K562 (cell line): ENCODE data around the gene EEF1A2.
A peak's percentile ranks its signal among the peaks of the same experiment; 100 is the strongest.

Experiments
- BCOR ChIP-seq: fragments of 450-650 bp; IDR thresholded peaks from 2 replicates; pipeline ENCODE4 v1.6.1; 2016
- BDP1 ChIP-seq: IDR thresholded peaks from 3 replicates; pipeline ENCODE4 v1.6.1; 2011; ENCODE audit not compliant: insufficient read length, insufficient read depth
- E2F1 ChIP-seq: sonication (generic); formaldehyde crosslinking; IDR thresholded peaks from 2 replicates; pipeline ENCODE4 v1.8.1; 2023; ENCODE audit warnings: mild to moderate bottlenecking, missing genetic modification reagents, moderate library complexity
- ETS2 ChIP-seq: IDR thresholded peaks from 2 replicates; pipeline ENCODE4 v1.6.1; 2016; ENCODE audit warnings: borderline replicate concordance, missing genetic modification characterization, mild to moderate bottlenecking, moderate library complexity, missing compliant biosample characterization; ENCODE audit not compliant: poor library complexity, severe bottlenecking
- EZH2 ChIP-seq: IDR thresholded peaks from 2 replicates; pipeline ENCODE4 v1.6.1; 2012; ENCODE audit warnings: low read depth, mild to moderate bottlenecking, inconsistent platforms, low read length, borderline replicate concordance
- NFRKB ChIP-seq: fragments of 450-650 bp; IDR thresholded peaks from 2 replicates; pipeline ENCODE4 v1.6.1; 2016; ENCODE audit warnings: low read depth
- NR0B1 ChIP-seq: fragments of 450-650 bp; IDR thresholded peaks from one replicate; pipeline ENCODE4 v1.6.1; 2018; ENCODE audit warnings: mild to moderate bottlenecking, moderate library complexity; ENCODE audit not compliant: partially characterized antibody
- PML ChIP-seq: IDR thresholded peaks from 2 replicates; pipeline ENCODE4 v1.6.1; 2012; ENCODE audit warnings: low read length, inconsistent platforms
- POLR2AphosphoS5 ChIP-seq: IDR thresholded peaks from 2 replicates; pipeline ENCODE4 v1.6.1; 2011; ENCODE audit warnings: mild to moderate bottlenecking, low read depth, low read length, moderate library complexity; ENCODE audit not compliant: control insufficient read depth, insufficient read depth
- THRAP3 ChIP-seq: fragments of 450-650 bp; IDR thresholded peaks from 2 replicates; pipeline ENCODE4 v1.6.1; 2016; ENCODE audit warnings: mild to moderate bottlenecking, inconsistent platforms, borderline replicate concordance
- TF ChIP-seq, protein P1 (sequence below), 3 experiments: fragments of 200-800 bp in 1 of 3; fragments of 250-450 bp in 1 of 3; fragments of 450-650 bp in 1 of 3; sonication (Bioruptor Pico) in 1 of 3; sonication (Bioruptor generic) in 1 of 3; formaldehyde crosslinking in 1 of 3; IDR thresholded peaks; 2 replicates each; pipeline versions ENCODE4 v1.6.1 to v1.8.0; 2016 to 2022; ENCODE audit warnings: mild to moderate bottlenecking in 2 of 3, missing genetic modification characterization in 2 of 3, missing compliant biosample characterization in 1 of 3, moderate library complexity in 1 of 3
- TF ChIP-seq, protein P2 (sequence below), 2 experiments: fragments of 450-650 bp in 1 of 2; IDR thresholded peaks; 2 replicates each; pipeline ENCODE4 v1.6.1; 2011 to 2017; ENCODE audit warnings: low read depth in 2 of 2, antibody characterized with exemption in 1 of 2, borderline replicate concordance in 1 of 2, low read length in 1 of 2, mild to moderate bottlenecking in 1 of 2, mixed read lengths in 1 of 2; ENCODE audit not compliant: control insufficient read depth in 1 of 2
- TF ChIP-seq, protein P3 (sequence below): sonication (generic); formaldehyde crosslinking; IDR thresholded peaks from 2 replicates; pipeline ENCODE4 v1.9.0; 2022; ENCODE audit warnings: mild to moderate bottlenecking, missing genetic modification reagents

- TF ChIP-seq, protein P1, sequence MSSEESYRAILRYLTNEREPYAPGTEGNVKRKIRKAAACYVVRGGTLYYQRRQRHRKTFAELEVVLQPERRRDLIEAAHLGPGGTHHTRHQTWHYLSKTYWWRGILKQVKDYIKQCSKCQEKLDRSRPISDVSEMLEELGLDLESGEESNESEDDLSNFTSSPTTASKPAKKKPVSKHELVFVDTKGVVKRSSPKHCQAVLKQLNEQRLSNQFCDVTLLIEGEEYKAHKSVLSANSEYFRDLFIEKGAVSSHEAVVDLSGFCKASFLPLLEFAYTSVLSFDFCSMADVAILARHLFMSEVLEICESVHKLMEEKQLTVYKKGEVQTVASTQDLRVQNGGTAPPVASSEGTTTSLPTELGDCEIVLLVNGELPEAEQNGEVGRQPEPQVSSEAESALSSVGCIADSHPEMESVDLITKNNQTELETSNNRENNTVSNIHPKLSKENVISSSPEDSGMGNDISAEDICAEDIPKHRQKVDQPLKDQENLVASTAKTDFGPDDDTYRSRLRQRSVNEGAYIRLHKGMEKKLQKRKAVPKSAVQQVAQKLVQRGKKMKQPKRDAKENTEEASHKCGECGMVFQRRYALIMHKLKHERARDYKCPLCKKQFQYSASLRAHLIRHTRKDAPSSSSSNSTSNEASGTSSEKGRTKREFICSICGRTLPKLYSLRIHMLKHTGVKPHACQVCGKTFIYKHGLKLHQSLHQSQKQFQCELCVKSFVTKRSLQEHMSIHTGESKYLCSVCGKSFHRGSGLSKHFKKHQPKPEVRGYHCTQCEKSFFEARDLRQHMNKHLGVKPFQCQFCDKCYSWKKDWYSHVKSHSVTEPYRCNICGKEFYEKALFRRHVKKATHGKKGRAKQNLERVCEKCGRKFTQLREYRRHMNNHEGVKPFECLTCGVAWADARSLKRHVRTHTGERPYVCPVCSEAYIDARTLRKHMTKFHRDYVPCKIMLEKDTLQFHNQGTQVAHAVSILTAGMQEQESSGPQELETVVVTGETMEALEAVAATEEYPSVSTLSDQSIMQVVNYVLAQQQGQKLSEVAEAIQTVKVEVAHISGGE (CRISPR knock-in tag; IDR thresholded peaks at IDR 0.05) = no peak
- no peak for TF ChIP-seq NR0B1
- no peak for TF ChIP-seq NFRKB
- TF ChIP-seq ETS2 (tag) = no peak
- TF ChIP-seq E2F1 = no peak
- TF ChIP-seq, protein P2, sequence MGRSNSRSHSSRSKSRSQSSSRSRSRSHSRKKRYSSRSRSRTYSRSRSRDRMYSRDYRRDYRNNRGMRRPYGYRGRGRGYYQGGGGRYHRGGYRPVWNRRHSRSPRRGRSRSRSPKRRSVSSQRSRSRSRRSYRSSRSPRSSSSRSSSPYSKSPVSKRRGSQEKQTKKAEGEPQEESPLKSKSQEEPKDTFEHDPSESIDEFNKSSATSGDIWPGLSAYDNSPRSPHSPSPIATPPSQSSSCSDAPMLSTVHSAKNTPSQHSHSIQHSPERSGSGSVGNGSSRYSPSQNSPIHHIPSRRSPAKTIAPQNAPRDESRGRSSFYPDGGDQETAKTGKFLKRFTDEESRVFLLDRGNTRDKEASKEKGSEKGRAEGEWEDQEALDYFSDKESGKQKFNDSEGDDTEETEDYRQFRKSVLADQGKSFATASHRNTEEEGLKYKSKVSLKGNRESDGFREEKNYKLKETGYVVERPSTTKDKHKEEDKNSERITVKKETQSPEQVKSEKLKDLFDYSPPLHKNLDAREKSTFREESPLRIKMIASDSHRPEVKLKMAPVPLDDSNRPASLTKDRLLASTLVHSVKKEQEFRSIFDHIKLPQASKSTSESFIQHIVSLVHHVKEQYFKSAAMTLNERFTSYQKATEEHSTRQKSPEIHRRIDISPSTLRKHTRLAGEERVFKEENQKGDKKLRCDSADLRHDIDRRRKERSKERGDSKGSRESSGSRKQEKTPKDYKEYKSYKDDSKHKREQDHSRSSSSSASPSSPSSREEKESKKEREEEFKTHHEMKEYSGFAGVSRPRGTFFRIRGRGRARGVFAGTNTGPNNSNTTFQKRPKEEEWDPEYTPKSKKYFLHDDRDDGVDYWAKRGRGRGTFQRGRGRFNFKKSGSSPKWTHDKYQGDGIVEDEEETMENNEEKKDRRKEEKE (IDR thresholded peaks at IDR 0.05; ENCODE audit: borderline replicate concordance in 1 of 2, control insufficient read depth in 1 of 2, low read depth in 2 of 2, low read length in 1 of 2) = no peak
- TF ChIP-seq, protein P3, sequence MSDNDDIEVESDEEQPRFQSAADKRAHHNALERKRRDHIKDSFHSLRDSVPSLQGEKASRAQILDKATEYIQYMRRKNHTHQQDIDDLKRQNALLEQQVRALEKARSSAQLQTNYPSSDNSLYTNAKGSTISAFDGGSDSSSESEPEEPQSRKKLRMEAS = no peak
- TF ChIP-seq EZH2 = no peak
- 0 out of 2 replicates have a peak, but pooled peaks have one; percentile 46 for TF ChIP-seq BCOR
- TF ChIP-seq POLR2AphosphoS5 = no peak
- no peak for TF ChIP-seq BDP1
- TF ChIP-seq PML = no peak
- no peak for TF ChIP-seq THRAP3
Measured at GRCh38 chr20:63456429-63457284, 42.2 kb downstream of the EEF1A2 start.
